DND-41 (cell line): ENCODE measurements around the gene ARHGEF39.

Source experiments
- EZH2 ChIP-seq: IDR thresholded peaks from 3 replicates; pipeline ENCODE4 v1.6.1; 2012; ENCODE audit warnings: borderline replicate concordance, low read depth, mild to moderate bottlenecking, moderate library complexity, low read length, inconsistent platforms; ENCODE audit not compliant: severe bottlenecking
- TF ChIP-seq, protein P1 (sequence below): IDR thresholded peaks from 2 replicates; pipeline ENCODE4 v1.5.1; 2012; ENCODE audit warnings: borderline replicate concordance, low read length, moderate library complexity, mild to moderate bottlenecking; ENCODE audit not compliant: poor library complexity, severe bottlenecking; ENCODE audit errors: extremely low read depth

DNA sequence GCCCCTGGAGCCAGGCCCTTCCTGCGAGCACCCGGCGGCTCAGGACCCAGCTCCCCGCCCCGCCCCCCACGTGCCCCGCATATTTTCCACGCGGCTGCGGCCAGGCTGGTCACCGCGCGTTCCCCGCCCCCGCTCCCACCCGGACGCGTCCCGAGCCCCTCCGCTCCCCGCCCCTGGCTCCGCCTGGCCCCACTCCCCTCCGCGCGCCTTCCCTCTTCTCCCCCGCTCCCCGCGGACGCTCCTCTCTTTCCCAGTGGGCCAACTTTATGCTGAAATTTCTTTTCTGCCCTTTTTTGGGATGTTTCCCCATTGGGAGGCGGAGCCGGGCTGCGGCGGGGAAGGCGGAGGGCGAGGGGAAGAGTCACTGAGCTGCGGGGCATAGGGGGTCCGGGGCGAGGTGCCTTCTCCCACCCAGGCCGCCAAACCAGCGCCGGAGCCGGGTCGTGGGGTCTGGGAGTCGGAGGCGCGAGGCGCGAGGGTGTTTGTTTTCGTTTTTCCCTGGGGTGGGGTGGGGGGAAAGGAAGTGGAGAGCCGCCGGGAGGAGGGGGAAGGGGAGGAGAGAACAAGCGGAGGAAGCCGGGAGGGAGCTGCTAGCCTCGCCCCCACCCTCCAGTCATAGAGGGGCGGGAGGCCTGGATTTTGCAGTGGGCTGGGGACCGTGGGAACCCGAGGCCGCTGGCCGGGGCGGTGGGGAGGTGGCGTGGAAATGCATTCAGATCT, 25.8 kb upstream of the ARHGEF39 start:
- TF ChIP-seq, protein P1, sequence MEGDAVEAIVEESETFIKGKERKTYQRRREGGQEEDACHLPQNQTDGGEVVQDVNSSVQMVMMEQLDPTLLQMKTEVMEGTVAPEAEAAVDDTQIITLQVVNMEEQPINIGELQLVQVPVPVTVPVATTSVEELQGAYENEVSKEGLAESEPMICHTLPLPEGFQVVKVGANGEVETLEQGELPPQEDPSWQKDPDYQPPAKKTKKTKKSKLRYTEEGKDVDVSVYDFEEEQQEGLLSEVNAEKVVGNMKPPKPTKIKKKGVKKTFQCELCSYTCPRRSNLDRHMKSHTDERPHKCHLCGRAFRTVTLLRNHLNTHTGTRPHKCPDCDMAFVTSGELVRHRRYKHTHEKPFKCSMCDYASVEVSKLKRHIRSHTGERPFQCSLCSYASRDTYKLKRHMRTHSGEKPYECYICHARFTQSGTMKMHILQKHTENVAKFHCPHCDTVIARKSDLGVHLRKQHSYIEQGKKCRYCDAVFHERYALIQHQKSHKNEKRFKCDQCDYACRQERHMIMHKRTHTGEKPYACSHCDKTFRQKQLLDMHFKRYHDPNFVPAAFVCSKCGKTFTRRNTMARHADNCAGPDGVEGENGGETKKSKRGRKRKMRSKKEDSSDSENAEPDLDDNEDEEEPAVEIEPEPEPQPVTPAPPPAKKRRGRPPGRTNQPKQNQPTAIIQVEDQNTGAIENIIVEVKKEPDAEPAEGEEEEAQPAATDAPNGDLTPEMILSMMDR = no peak
- TF ChIP-seq EZH2 = no peak
